ENCODE measurements around the gene SIK2.
"Not testable (repeated sequence)": the region's sequence is repeated elsewhere in the genome, so short reads cannot be mapped to it uniquely, and the experiment has no call there.

GRCh38 chr11:111651336-111651735 is 49.1 kb downstream of the SIK2 start:
- TF ChIP-seq CTCF (IDR thresholded peaks at IDR 0.05; ENCODE audit: borderline replicate concordance, extremely low read depth, low read length, poor library complexity, severe bottlenecking); EZH2 (IDR thresholded peaks at IDR 0.05; ENCODE audit: borderline replicate concordance, low read depth, low read length, severe bottlenecking): not testable (repeated sequence)

Data from DND-41 (cell line).